ENCODE results near the gene TMEM207. TPM values are rescaled to one million over a fixed set of nuclear protein-coding genes. Genes with fewer than 3 reads are reported as not detected.

TMEM207 gene
- total and polyA plus RNA-seq, 2 of the 8 experiments (the other 6 are each of a cell fraction or from before 2014, with no cell fraction given): not detected

- Histone ChIP-seq H3K4me1 (replicated peaks in 1 of 4; ENCODE audit: control insufficient read depth in 3 of 4, insufficient read depth in 4 of 4, low read length in 3 of 4) (no peaks in the 10 kb centered on the region), H3K79me1 (ENCODE audit: low read depth, low read length) (no peaks in the 10 kb centered on the region), H4K91ac (replicated peaks; ENCODE audit: insufficient read length, low read length) (no peak overlapping the region), H4K5ac (ENCODE audit: insufficient read length, low read depth, low read length) (no peak overlapping the region), H3K4me3 (ENCODE audit: extremely low read depth in 1 of 4, insufficient read depth in 2 of 4, low read depth in 3 of 4, low read length in 4 of 4) (no peak overlapping the region), H3K27ac (ENCODE audit: low read depth, low read length) (no peak overlapping the region), H2BK5ac (ENCODE audit: low read depth, low read length) (no peak overlapping the region), H3K18ac (ENCODE audit: extremely low read depth, low read length) (no peak overlapping the region), H3K23me2 (ENCODE audit: low read depth, low read length) (no peaks in the 10 kb centered on the region), H3K9me3 (ENCODE audit: insufficient read depth in 2 of 2, low read depth in 1 of 2, low read length in 1 of 2) (no peaks in the 10 kb centered on the region), H3K9ac (replicated peaks in 1 of 4; ENCODE audit: extremely low read depth in 1 of 4, low read depth in 3 of 4, low read length in 3 of 4) (no peak overlapping the region), H3K27me3 (replicated peaks in 1 of 4; ENCODE audit: control insufficient read depth in 3 of 4, extremely low read depth in 1 of 4, insufficient read depth in 3 of 4, low read length in 3 of 4) (no peaks in the 10 kb centered on the region), H3K79me2 (ENCODE audit: control insufficient read depth in 1 of 2, insufficient read depth in 2 of 2, low read length in 2 of 2) (no peaks in the 10 kb centered on the region), H2AFZ (ENCODE audit: low read length) (no peak overlapping the region), H3K56ac (replicated peaks; ENCODE audit: insufficient read length, low read depth, low read length) (no peak overlapping the region), H2AK5ac (ENCODE audit: low read depth, low read length) (no peak overlapping the region), H3K36me3 (ENCODE audit: control insufficient read depth in 2 of 4, insufficient read depth in 4 of 4, low read length in 3 of 4) (no peaks in the 10 kb centered on the region), H3K4me2 (ENCODE audit: insufficient read depth in 1 of 2, low read depth in 2 of 2, low read length in 2 of 2) (no peak overlapping the region), H3K14ac (ENCODE audit: insufficient read length) (no peak overlapping the region), H4K20me1 (replicated peaks in 1 of 2; ENCODE audit: control insufficient read depth in 1 of 2, insufficient read depth in 2 of 2, low read length in 2 of 2) (no peaks in the 10 kb centered on the region), H2BK120ac (replicated peaks; ENCODE audit: low read depth, low read length) (no peak overlapping the region), H4K8ac (ENCODE audit: extremely low read depth, insufficient read depth, low read length) (no peak overlapping the region), H3K4ac (replicated peaks; ENCODE audit: insufficient read length, low read depth, low read length) (no peak overlapping the region), H2BK20ac (ENCODE audit: low read length) (no peak overlapping the region), H3K23ac (ENCODE audit: insufficient read length) (no peak overlapping the region), H2BK15ac (ENCODE audit: low read length) (no peak overlapping the region), H2BK12ac (ENCODE audit: low read depth, low read length) (no peak overlapping the region)
- WGBS, 2 experiments (ENCODE audit: extremely low coverage in 1 of 2, insufficient coverage in 1 of 2, insufficient read length in 1 of 2, insufficient replicate concordance in 2 of 2, low coverage in 1 of 2, low lambda C conversion rate in 2 of 2, missing lambda C conversion rate in 1 of 2): 95% methylated on average over 2 of the region's 2 CpGs; no CpG with 5 or more reads in 1 of the 2 experiments
- no peak for TF ChIP-seq PHF8 (conservative IDR thresholded peaks at IDR 0.05; ENCODE audit: low read depth, low read length)
- no peak for TF ChIP-seq CHD2 (IDR thresholded peaks at IDR 0.05; ENCODE audit: low read length)
- TF ChIP-seq KDM1A (IDR thresholded peaks at IDR 0.05; ENCODE audit: borderline replicate concordance, low read length): no peak
- no peak for TF ChIP-seq CEBPB (IDR thresholded peaks at IDR 0.05; ENCODE audit: low read depth, low read length)
- no peak for TF ChIP-seq SP2 (IDR thresholded peaks at IDR 0.05; ENCODE audit: low read length)
- no peak for TF ChIP-seq HDAC2 (IDR thresholded peaks at IDR 0.05; ENCODE audit: borderline replicate concordance in 1 of 2, low read depth in 2 of 2, low read length in 2 of 2)
- TF ChIP-seq EZH2 (IDR thresholded peaks at IDR 0.05; ENCODE audit: low read depth, low read length, severe bottlenecking): no peak
- no peak for TF ChIP-seq SP4 (IDR thresholded peaks at IDR 0.05; ENCODE audit: low read length)
- no peak for TF ChIP-seq NANOG (IDR thresholded peaks at IDR 0.05; ENCODE audit: insufficient read depth, low read depth, low read length, poor library complexity, severe bottlenecking)
- no peak for TF ChIP-seq SIN3A (conservative IDR thresholded peaks at IDR 0.05 in 1 of 2, IDR thresholded peaks at IDR 0.05 in 1 of 2; ENCODE audit: low read depth in 1 of 2, low read length in 2 of 2)
- no peak for TF ChIP-seq CBX8 (IDR thresholded peaks at IDR 0.05; ENCODE audit: borderline replicate concordance, low read depth, low read length)
- no peak for TF ChIP-seq FOSL1 (IDR thresholded peaks at IDR 0.05; ENCODE audit: insufficient read depth, low read depth, low read length)
- TF ChIP-seq POU5F1 (IDR thresholded peaks at IDR 0.05; ENCODE audit: low read depth, low read length): no peak
- TF ChIP-seq SIRT6 (IDR thresholded peaks at IDR 0.05; ENCODE audit: low read length): no peak
- TF ChIP-seq SRF (IDR thresholded peaks at IDR 0.05; ENCODE audit: low read depth, low read length): no peak
- FAIRE-seq (no peak), DNase-seq (ENCODE audit: low read depth in 1 of 2, low spot score in 2 of 2) (no peak)
- CTCF ChIA-PET (ENCODE audit: partially characterized antibody): interaction anchor here (0.7 kb wide), 1 partner anchor 175 kb away, joined by 3 read pairs; no protein-coding TSS in a partner anchor
- POLR2A ChIA-PET (ENCODE audit: partially characterized antibody): no interaction called here
These were observed 1.4 kb downstream of the TMEM207 start for GRCh38 chr3:190448256-190448655.

Measured in H1 (cell line).